HK-2 (cell line): ENCODE measurements around the gene ADCY2.
"Not testable (repeated sequence)": the region's sequence is repeated elsewhere in the genome, so short reads cannot be mapped to it uniquely, and the experiment has no call there.

Experiments used
- DNase-seq: peaks from one replicate; pipeline ENCODE4 v3.0.0-alpha.2; 2018; ENCODE audit not compliant: unreplicated experiment

The ADCY2 gene

GRCh38 chr5:7395432-7395946, 449 bp upstream of the ADCY2 start:
- no peak for DNase-seq

DNA sequence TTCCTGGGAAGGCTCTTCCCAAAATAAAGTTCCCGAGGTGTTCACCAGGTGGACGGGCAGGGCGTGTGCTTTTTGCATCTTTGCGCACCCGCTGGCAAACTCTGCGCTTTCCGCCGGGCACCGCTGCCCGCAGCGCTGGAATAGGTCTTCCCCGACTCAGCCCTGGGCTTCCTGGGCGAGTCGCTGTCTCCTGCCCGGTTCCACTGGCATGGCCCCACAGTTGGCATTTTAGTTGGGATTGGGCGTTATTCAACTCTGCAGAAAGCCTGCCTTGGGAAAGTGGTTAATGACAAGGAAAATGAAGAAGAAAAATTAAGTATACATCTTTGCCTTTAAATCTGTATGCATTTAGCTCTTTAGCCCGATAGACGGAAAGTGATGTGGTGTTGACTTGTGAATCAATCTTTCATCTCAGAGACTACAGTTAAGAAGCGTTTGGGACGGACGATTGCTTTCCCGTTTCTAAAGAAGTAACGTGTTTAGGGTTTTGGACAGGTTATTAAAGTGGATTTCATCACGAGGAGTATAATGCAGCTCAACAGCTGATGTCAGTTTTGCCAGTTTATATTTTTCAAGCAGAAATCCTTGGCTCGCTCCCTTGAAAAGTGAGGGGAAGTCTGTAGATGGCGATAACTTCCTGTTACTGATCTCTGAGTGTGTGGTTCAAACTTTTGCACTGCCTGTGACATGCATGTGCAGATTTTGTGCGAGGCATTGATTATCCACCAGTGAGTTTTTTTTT, 946 bp downstream of the ADCY2 start:
- DNase-seq: no peak

DNA sequence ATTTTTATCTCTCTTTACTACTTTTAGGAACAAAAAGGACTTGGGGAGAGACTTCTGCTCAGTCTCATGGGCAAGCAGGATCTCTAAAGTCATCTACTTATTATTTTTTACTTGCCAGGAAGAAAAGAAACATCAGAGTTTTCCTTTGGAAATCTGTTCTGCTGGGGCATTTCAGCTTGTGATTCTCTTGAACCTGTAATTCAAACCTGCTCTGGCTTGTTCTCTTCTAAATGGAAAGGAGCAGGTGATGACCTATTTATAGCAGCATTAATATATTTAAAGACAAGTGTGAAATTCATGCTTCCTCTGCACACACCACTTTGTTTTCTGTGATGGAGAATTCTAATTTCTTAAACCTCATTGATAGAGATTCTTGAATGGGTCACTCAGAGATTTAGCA, 2.0 kb downstream of the ADCY2 start:
- DNase-seq: no peak

DNA sequence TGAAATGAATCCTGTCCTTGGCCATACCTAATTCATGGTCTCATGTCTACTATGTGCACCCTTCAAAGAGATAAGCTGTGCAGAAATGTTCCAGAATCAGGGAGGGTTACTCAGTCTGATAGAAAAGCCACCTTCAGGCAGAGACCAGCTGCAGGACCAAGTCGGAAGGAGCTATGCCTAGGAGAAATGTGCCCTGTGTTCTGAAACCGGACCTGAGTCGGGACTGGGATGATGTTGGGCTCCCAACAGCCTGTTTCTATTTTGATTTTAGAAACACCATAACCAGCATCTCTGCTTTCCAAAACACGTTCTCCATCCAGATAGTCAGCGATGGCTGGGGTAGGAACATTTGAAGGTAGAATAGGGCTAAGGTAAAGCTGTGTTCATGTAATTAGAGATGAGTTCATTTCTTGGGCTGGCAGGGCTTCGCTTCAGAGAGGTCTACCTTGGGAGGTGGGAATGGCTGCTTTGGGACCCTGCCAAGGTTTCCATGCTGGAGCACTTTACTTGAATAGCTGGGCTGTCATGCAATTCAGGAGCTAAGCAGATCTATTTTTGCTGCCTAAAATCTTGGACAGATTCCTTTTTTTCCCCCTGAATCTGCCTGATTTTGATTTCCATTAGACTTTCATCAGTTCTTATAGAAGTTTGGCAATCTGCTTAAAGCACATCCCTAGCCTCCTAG, 2.8 kb downstream of the ADCY2 start:
- DNase-seq: no peak

DNA sequence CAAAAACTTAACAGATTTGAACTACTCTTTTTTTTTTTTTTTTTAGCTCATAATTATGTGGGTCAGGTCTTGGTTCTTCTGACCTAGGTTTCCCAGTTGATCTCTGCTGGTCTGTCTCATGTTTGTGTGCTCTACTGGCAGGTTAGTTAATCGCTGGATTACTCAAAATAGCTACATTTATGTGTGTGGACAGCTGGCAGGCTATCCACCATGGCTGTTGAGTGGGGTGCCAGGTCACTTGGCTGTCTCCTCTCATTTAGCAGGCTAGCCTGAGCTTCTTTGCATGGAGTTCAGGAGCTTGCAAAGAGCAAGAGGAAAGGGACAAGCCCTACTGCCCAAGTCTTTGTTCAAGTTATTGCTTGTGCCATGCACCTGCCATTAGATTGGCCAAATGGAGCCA, 9.3 kb downstream of the ADCY2 start:
- no peak for DNase-seq

GRCh38 chr5:7410936-7411511, 15.1 kb downstream of the ADCY2 start:
- no peak for DNase-seq

- no peak for DNase-seq
Measured at GRCh38 chr5:7412409-7412808, 16.5 kb downstream of the ADCY2 start.

DNA sequence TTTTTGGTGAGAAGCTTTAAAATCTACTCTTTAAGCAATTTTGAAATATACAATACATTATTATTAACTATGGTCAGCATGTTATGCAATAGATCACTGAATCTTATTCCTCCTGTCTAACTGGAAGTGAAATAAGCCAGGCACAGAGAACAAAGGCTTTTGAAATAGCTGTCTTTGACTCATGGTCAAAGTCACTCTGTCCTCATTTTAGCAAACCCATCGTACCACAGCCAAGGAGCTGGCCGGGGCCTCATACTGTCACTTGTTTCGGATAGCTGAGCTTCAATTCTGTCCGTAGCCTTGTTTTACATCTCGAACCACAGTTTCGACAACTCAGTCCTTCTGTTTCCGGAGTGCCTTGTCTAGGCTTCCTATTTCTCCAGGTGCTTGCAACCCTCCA, 19.2 kb downstream of the ADCY2 start:
- DNase-seq: no peak

DNA sequence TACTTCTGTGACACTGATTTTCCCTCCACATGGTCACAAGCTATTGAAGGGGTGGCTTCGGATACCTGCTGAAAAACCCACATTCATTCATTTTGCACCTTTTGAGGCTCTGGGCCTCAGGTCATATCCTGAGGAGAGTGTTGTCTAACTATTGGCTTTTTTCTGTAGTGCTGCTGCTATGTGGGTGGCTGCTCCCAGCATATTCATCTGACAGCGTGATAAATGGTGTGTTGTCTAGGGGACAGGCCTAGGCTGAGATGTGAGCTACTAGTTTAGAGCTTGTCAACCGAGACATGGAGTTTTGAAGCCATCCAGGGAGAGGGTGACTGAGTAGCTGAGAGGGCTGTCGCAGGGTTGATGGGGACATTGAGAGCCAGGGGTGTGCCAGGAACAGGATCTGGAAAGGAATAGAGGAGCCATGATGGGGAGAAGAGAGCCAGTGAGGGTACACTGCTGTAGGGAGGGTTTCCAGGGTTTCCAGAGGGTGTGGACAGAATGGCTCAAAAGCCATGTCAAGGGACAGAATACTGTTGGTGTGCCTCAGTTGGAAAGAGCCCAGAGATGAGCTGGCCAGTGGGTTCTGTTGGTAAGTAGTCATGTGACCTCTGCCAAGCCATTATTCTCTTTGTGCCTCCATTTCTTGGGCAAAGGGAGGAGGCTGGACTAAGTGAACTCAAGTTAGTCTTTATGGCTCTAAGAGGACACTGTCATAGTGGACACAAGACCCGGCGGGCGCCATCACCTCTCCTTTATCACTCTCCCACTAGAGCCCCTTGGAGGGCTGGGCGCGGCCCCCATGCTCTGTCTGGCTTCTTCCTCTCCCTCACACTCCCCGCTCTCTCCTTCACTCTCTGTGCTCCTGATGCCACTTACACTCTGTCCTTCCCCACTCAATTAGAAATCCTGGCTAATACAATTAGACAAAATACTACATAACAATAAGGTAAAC, 19.9 kb downstream of the ADCY2 start:
- no peak for DNase-seq

DNA sequence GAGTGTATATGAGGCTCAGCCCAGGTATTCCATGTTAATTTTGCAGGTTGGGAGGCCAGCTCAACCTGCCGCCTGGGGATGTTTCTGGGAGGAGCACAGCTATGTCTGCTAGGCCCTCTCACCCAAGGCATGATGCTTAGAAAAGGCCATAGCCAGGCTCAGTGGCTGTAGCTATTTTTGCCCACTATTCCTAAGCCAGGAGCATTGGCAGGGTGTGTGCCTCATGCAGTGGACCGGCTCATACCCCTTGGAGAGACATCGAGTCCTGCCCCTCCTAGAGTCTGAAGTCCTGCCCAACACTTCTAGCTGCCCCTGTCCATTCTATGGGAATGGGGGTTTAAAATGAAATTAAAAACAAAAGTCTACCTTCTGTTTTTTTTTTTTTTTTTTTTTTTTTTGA, 22.3 kb downstream of the ADCY2 start:
- DNase-seq: no peak

- no peak for DNase-seq
Measured at GRCh38 chr5:7419367-7419766, 23.4 kb downstream of the ADCY2 start.

DNA sequence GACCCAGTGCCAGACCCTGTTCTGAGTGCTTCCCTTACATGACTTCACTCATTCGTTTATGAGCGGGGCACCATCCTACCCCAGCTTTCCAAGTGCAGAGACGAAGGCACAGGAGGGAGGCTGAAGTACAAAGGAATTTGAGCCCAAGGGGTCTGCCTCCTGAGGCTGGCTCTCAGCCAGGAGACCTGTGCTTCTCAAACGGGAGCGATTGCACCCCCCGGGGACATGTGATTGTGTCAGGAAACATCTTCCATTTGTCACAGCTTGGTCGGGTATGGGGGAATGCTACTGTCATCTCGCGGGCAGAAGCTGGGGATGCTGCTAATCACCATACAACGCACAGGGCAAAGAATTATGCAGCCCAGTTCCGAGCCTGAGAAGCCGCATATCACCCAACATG, 23.9 kb downstream of the ADCY2 start:
- no peak for DNase-seq

DNA sequence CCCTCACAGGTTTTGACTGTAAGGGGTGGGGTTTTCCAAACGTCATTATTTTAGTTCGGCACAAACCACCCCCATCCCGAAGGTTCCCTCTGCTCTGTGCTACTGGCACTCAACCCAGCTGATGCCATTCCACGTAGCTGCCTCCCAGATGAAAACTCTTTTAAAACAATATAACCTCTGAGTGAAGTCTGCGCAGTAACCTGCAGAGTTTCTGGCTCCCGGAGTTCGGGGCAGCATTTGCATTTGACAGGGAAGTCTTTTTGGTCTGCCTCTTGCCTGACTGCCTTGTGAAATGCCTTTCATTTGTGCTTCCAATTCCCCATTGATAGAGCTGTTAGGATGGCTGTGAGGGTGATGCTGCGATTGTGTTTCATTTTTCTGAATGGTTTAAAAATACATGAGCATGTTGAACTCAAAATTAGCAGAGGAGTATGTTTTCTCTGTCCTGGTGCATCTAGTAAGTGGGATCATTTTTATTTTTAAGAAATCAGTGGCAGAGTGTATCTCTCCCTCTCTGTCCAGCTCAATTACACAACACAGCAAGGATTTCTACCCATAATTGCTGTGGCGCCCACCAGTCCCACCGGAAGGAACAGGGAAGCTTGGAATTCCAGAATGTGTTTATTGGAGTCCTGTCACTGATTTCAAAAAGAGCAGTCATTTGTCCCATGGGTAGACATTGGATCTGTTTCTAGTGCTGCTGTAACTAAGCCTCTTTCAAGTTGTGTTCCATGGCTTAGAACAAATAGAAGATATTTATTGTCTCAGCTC, 24.8 kb downstream of the ADCY2 start:
- DNase-seq: no peak

GRCh38 chr5:7422316-7423106, 26.6 kb downstream of the ADCY2 start:
- no peak for DNase-seq

GRCh38 chr5:7423231-7423630, 27.3 kb downstream of the ADCY2 start:
- not testable (repeated sequence) for DNase-seq

DNA sequence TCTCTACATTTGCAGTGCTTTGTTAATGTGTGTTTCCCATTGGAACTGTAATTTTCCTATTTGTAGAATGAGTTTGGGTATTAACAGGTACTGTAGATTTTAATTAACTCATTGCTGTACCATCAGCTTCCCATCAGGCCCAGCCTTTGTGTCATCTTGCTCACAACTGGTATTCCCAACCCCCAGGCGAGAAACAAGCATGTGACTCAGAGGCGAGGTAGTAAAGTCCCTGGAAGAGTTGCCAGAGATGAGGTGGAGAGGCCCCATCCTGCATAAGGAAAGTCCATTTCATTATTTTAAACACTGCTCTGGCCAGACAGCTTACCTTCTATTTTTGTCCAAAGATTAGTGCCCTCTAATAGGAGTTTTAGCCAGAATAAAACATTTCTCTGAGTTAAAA, 29.9 kb downstream of the ADCY2 start:
- no peak for DNase-seq

DNA sequence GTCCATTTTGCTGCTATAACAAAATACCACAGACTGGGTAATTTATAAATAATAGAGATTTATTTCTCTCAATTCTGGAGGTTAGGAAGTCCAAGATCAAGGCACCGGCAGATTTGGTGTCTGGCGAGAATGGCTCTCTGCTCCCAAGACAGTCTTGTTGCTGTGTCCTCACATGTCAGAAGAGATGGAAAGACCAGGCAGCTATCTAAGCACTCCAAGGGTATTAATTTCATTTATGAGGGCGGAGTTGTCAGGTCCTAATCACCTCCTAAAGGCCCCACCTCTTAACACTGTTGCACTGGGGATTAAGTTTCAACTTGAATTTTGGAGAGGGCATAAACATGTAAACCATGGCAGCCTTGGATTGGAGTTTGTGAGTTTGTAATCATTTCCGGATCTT, 30.3 kb downstream of the ADCY2 start:
- DNase-seq: no peak

DNA sequence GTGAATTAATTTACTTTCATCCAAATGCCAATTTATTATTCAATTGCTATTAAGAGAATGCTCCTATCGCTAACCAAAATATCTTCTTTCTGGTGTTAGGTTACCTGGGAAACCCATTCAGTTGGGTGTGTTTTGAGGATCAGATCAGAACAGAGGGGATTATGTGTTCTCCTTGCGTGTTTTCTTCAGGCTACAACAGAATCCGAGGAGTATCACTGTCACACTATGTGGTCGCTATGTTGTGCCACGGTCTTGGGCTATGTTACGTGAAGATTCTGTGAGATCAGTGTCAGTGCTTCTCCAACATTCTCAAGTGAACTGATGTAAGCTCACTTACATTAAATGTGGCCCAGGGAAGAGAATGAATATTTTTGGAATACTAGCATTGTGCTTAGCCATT, 39.0 kb downstream of the ADCY2 start:
- DNase-seq: no peak

GRCh38 chr5:7435503-7435902, 39.6 kb downstream of the ADCY2 start:
- DNase-seq: no peak

- no peak for DNase-seq
Measured at GRCh38 chr5:7436521-7436920, 40.6 kb downstream of the ADCY2 start.
